SK-N-SH (cell line): ENCODE data around the gene WFIKKN1. TPM values are rescaled to one million over a fixed set of nuclear protein-coding genes. Genes with fewer than 3 reads are reported as not detected.

Source experiments
- CTCF ChIA-PET: fragments of 300-600, 350-600 bp; formaldehyde crosslinking; extraction: SDS; loops from one replicate; lab custom pipeline; 2021; lab: Yijun Ruan, JAX
- POLR2A ChIA-PET: fragments of 350-600 bp; sonication (Branson Sonifier 250); formaldehyde crosslinking; extraction: SDS; loops from one replicate; lab custom pipeline; 2020; ENCODE audit warnings: antibody characterized with exemption, inconsistent platforms; lab: Yijun Ruan, JAX
- DNase-seq: peaks from one replicate; pipeline ENCODE4 v3.0.0; 2012
- H2AFZ ChIP-seq: fragments of 200-600 bp; sonication (generic); 2 replicates; pipeline ENCODE4 v1.8.1; 2016; ENCODE audit warnings: antibody characterized with exemption, mild to moderate bottlenecking, low read depth
- H3F3A ChIP-seq: fragments of 200-600 bp; sonication (generic); replicated peaks from 2 replicates; pipeline ENCODE3; 2016; ENCODE audit warnings: antibody characterized with exemption, mild to moderate bottlenecking; ENCODE audit not compliant: insufficient read depth
- H3K27ac ChIP-seq, 2 experiments: fragments of 200-500 bp in 1 of 2; fragments of 200-600 bp in 1 of 2; sonication (Bioruptor generic) in 1 of 2; sonication (generic), shearing (Covaris generic) in 1 of 2; 2 replicates each; pipeline versions ENCODE4 v1.5.1 to v1.6.1; 2014 to 2016; ENCODE audit warnings: low read depth in 2 of 2, inconsistent platforms in 1 of 2, low read length in 1 of 2, mild to moderate bottlenecking in 1 of 2, mixed read lengths in 1 of 2
- H3K27me3 ChIP-seq: fragments of 200-600 bp; sonication (generic), shearing (Covaris generic); 2 replicates; pipeline ENCODE4 v1.6.1; 2016; ENCODE audit warnings: mixed run types; ENCODE audit not compliant: insufficient read depth
- H3K36me3 ChIP-seq, 2 experiments: fragments of 200-500 bp in 1 of 2; fragments of 200-600 bp in 1 of 2; sonication (Bioruptor generic) in 1 of 2; sonication (generic) in 1 of 2; replicated peaks in 1 of 2; 2 replicates each; pipeline versions ENCODE3 to v1.5.1; 2014 to 2016; ENCODE audit warnings: low read length in 1 of 2, mild to moderate bottlenecking in 1 of 2; ENCODE audit not compliant: insufficient read depth in 2 of 2, control insufficient read depth in 1 of 2
- H3K4me1 ChIP-seq, 2 experiments: fragments of 200-500 bp in 1 of 2; fragments of 200-600 bp in 1 of 2; sonication (Bioruptor generic) in 1 of 2; sonication (generic), shearing (Covaris generic) in 1 of 2; 2 replicates each; pipeline versions ENCODE4 v1.5.1 to v1.6.1; 2014 to 2016; ENCODE audit warnings: low read depth in 1 of 2, low read length in 1 of 2, mixed run types in 1 of 2; ENCODE audit not compliant: insufficient read depth in 2 of 2, control insufficient read depth in 1 of 2
- H3K4me2 ChIP-seq: fragments of 200-600 bp; sonication (generic), shearing (Covaris generic); 2 replicates; pipeline ENCODE4 v1.6.1; 2017; ENCODE audit warnings: mixed run types
- H3K4me3 ChIP-seq, 2 experiments: fragments of 200-500 bp in 1 of 2; fragments of 200-600 bp in 1 of 2; sonication (Bioruptor generic) in 1 of 2; sonication (generic), shearing (Covaris generic) in 1 of 2; 2 replicates each; pipeline versions ENCODE4 v1.5.1 to v1.8.1; 2014 to 2016; ENCODE audit warnings: low read depth in 2 of 2, inconsistent platforms in 1 of 2, low read length in 1 of 2, mild to moderate bottlenecking in 1 of 2, mixed read lengths in 1 of 2, moderate library complexity in 1 of 2
- H3K79me2 ChIP-seq: fragments of 200-600 bp; sonication (generic); 2 replicates; pipeline ENCODE4 v1.8.1; 2017; ENCODE audit warnings: mild to moderate bottlenecking; ENCODE audit not compliant: insufficient read depth
- H3K9ac ChIP-seq: fragments of 200-600 bp; sonication (generic); 2 replicates; pipeline ENCODE4 v1.6.1; 2017; ENCODE audit warnings: mixed run types
- H3K9me2 ChIP-seq: fragments of 200-600 bp; sonication (generic); 2 replicates; pipeline ENCODE4 v1.6.1; 2017; ENCODE audit warnings: mixed run types
- H3K9me3 ChIP-seq: fragments of 200-600 bp; sonication (generic); 2 replicates; pipeline ENCODE4 v1.6.1; 2017; ENCODE audit warnings: mixed run types, mild to moderate bottlenecking, moderate library complexity
- H4K20me1 ChIP-seq: fragments of 200-600 bp; sonication (generic); 2 replicates; pipeline ENCODE4 v1.6.1; 2017; ENCODE audit warnings: mild to moderate bottlenecking, mixed run types; ENCODE audit not compliant: insufficient read depth
- ELF1 ChIP-seq: IDR thresholded peaks from 2 replicates; pipeline ENCODE4 v1.4.0; 2012
- FOXJ3 ChIP-seq: sonication (generic); formaldehyde crosslinking; IDR thresholded peaks from 2 replicates; pipeline ENCODE4 v1.5.1; 2020; ENCODE audit warnings: mild to moderate bottlenecking, missing genetic modification reagents
- FOXM1 ChIP-seq: IDR thresholded peaks from 2 replicates; pipeline ENCODE4 v1.4.0; 2012; ENCODE audit warnings: low read depth, mild to moderate bottlenecking
- NRF1 ChIP-seq: IDR thresholded peaks from 2 replicates; pipeline ENCODE4 v1.6.1; 2012; ENCODE audit warnings: low read depth, mild to moderate bottlenecking, low read length
- POLR2AphosphoS5 ChIP-seq: IDR thresholded peaks from 2 replicates; pipeline ENCODE4 v1.6.1; 2012; ENCODE audit warnings: low read depth, low read length
- RAD21 ChIP-seq: IDR thresholded peaks from 2 replicates; pipeline ENCODE4 v1.6.1; 2012; ENCODE audit warnings: mild to moderate bottlenecking, low read length
- RCOR1 ChIP-seq: fragments of 150-350 bp; IDR thresholded peaks from 2 replicates; pipeline ENCODE4 v1.6.1; 2017; ENCODE audit warnings: antibody characterized with exemption, low read length
- RFX5 ChIP-seq: IDR thresholded peaks from 2 replicates; pipeline ENCODE4 v1.6.1; 2012; ENCODE audit warnings: mild to moderate bottlenecking, improper control_type of control experiment, low read length
- RXRA ChIP-seq: IDR thresholded peaks from 2 replicates; pipeline ENCODE4 v1.4.0; 2012; ENCODE audit warnings: low read depth, mild to moderate bottlenecking, borderline replicate concordance
- SIN3A ChIP-seq: IDR thresholded peaks from 2 replicates; pipeline ENCODE4 v1.6.1; 2012; ENCODE audit warnings: low read depth, mild to moderate bottlenecking, low read length, moderate library complexity, borderline replicate concordance
- SMC3 ChIP-seq: IDR thresholded peaks from 2 replicates; pipeline ENCODE4 v1.6.1; 2012; ENCODE audit warnings: low read depth, low read length, improper control_type of control experiment
- TAF1 ChIP-seq: IDR thresholded peaks from 2 replicates; pipeline ENCODE4 v1.6.1; 2012; ENCODE audit warnings: low read depth, mild to moderate bottlenecking, low read length, moderate library complexity, borderline replicate concordance
- TCF12 ChIP-seq: IDR thresholded peaks from 2 replicates; pipeline ENCODE4 v1.4.0; 2012
- TEAD4 ChIP-seq: IDR thresholded peaks from 2 replicates; pipeline ENCODE4 v1.4.0; 2012; ENCODE audit warnings: mild to moderate bottlenecking, borderline replicate concordance; ENCODE audit not compliant: insufficient read depth
- WGBS: methylation state at CpG from one replicate; pipeline ENCODE4 v1.1.6; 2017; ENCODE audit warnings: low lambda C conversion rate; 5-methylcytosine and 5-hydroxymethylcytosine counted together
- polyA plus RNA-seq, 3 experiments: library from polyadenylated mRNA; depleted of rRNA; stranded (reverse); fragments of >200 nt; gene quantifications; 2 replicates each; pipeline ENCODE4 v1.2.3, GENCODE V29; 2012
- TF ChIP-seq, protein P1 (sequence below): IDR thresholded peaks from 2 replicates; pipeline ENCODE4 v1.4.0; 2012; ENCODE audit warnings: low read depth, borderline replicate concordance
- TF ChIP-seq, protein P2 (sequence below): IDR thresholded peaks from 2 replicates; pipeline ENCODE4 v1.4.0; 2012; ENCODE audit warnings: low read depth, borderline replicate concordance

Gene WFIKKN1
- polyA plus RNA-seq, 1 of the 3 experiments (the other 2 are of a cell fraction), result 0.16 TPM

DNA sequence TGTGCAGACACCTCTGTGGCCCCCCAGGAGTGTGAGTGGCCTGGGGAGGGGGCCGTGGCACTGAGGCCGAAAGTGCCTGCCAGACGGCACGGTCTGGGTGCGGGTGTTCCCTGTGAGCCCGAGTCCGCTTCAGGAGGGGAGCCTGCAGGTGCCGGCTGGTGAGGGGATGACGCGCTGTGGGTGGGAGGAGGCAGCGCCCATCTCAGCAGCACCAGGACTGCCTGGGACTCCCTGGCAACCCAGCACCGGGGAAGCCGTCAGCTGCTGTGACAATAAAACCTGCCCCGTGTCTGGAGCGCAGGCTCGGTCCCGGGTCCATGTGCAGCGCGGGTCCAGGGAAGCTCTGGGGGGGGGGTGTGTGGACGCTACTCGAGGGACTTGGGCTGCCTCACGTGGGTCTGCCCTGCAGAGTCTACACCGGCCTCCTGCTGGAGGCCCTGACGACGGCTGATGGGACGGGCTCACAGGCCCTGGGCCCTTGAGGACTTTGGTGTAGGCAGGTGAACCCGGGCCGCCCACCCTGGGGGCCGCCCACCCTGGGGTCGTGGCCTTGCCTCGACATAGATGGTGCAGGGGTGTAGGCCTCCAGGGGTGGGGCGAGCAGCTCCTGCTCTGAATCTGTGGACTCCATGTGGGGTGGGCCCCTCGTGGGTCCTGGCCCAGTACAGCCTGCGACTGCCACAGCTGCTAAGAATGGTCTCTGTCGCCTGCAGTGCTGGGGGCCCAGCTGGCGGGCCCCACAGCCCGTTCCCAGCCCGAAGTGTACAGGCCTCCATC lies 46.8 kb upstream of the WFIKKN1 start:
- POLR2A ChIA-PET, result no interaction called here
- CTCF ChIA-PET, result interaction anchor here (1.6 kb wide), 1 partner anchor 51 kb away, joined by 5 read pairs; no protein-coding TSS in a partner anchor

DNA sequence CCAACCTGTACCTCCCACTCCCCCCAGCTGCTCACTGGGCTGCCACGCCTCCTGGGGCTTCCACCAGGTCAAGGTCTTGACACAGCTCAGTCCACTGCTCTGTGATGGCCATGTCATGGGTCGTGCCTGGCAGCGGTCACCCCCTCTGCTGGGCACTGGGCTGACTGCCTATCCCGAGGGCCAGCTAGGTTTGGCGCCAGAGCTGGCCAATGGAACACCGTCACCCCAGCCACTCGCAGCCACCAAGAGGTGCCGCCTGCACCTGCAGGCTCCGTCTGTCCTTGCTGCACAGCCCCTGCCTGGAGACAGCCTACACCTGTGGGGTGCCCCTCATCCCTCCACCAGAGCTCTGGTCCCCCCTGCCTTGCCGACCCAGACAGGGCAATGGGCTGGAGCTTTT lies 45.4 kb upstream of the WFIKKN1 start:
- Histone ChIP-seq H3K27ac (no peak overlapping the region), H3K9me2 (no peaks in the 10 kb centered on the region)

More for the DNA sequence above, 46.8 kb upstream of the WFIKKN1 start:
- H3K36me3 ChIP-seq, result peaks cover 3 to 15% of the 10 kb centered on the region in 2 experiments
- no peaks in the 10 kb centered on the region for H3K9me3 ChIP-seq
- TF ChIP-seq RFX5, result no peak
- TF ChIP-seq, protein P1, sequence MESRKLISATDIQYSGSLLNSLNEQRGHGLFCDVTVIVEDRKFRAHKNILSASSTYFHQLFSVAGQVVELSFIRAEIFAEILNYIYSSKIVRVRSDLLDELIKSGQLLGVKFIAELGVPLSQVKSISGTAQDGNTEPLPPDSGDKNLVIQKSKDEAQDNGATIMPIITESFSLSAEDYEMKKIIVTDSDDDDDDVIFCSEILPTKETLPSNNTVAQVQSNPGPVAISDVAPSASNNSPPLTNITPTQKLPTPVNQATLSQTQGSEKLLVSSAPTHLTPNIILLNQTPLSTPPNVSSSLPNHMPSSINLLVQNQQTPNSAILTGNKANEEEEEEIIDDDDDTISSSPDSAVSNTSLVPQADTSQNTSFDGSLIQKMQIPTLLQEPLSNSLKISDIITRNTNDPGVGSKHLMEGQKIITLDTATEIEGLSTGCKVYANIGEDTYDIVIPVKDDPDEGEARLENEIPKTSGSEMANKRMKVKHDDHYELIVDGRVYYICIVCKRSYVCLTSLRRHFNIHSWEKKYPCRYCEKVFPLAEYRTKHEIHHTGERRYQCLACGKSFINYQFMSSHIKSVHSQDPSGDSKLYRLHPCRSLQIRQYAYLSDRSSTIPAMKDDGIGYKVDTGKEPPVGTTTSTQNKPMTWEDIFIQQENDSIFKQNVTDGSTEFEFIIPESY, result no peak
- no peak for TF ChIP-seq POLR2AphosphoS5
- no peak for TF ChIP-seq RCOR1
- no peak for TF ChIP-seq FOXM1
- no peak for TF ChIP-seq TEAD4
- TF ChIP-seq FOXJ3, result no peak
- no peak for TF ChIP-seq SIN3A
- no peak for TF ChIP-seq TAF1
- no peak for TF ChIP-seq RXRA
- TF ChIP-seq TCF12, result no peak
- TF ChIP-seq ELF1, result no peak
- TF ChIP-seq NRF1, result no peak
- no peak overlapping the region for H3K4me3 ChIP-seq
- H3F3A ChIP-seq, result peaks cover 20% of the 10 kb centered on the region
- H3K9me2 ChIP-seq, result no peaks in the 10 kb centered on the region
- H3K4me1 ChIP-seq, result peaks cover 21 to 30% of the 10 kb centered on the region in 2 experiments; a peak in 2 of 4 replicates
- no peaks in the 10 kb centered on the region for H3K27me3 ChIP-seq
- WGBS, result 92% methylated on average over 9 of the region's 38 CpGs
- peak; percentile 42 for DNase-seq
- H2AFZ ChIP-seq, result no peak overlapping the region
- H3K4me2 ChIP-seq, result no peak overlapping the region
- no peak overlapping the region for H3K27ac ChIP-seq
- H4K20me1 ChIP-seq, result no peaks in the 10 kb centered on the region
- peaks cover 21% of the 10 kb centered on the region for H3K79me2 ChIP-seq
- no peak overlapping the region for H3K9ac ChIP-seq

More for the DNA sequence above, 45.4 kb upstream of the WFIKKN1 start:
- peak; percentile 29; the same call in 1 of the 2 replicates for TF ChIP-seq SMC3
- TF ChIP-seq POLR2AphosphoS5, result 0 out of 2 replicates have a peak, but pooled peaks have one; percentile 19
- peak; percentile 31 for TF ChIP-seq RAD21
- TF ChIP-seq, protein P2, sequence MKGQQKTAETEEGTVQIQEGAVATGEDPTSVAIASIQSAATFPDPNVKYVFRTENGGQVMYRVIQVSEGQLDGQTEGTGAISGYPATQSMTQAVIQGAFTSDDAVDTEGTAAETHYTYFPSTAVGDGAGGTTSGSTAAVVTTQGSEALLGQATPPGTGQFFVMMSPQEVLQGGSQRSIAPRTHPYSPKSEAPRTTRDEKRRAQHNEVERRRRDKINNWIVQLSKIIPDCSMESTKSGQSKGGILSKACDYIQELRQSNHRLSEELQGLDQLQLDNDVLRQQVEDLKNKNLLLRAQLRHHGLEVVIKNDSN, result no peak
- peaks cover 3 to 11% of the 10 kb centered on the region in 2 experiments for H3K36me3 ChIP-seq
- H3K79me2 ChIP-seq, result peaks cover 23% of the 10 kb centered on the region
- ChIA-PET CTCF (interaction anchor here (1.0 to 1.9 kb wide), 8 partner anchors 9 to 83 kb away, joined by 3 to 6 read pairs (median 4); partner anchors contain the start of genes NHLRC4 and RHOT2), POLR2A (interaction anchor here (0.7 to 1.2 kb wide), 4 partner anchors 8 to 206 kb away, joined by 3 to 5 read pairs (median 4); no protein-coding TSS in a partner anchor)
- H3K9me3 ChIP-seq, result no peaks in the 10 kb centered on the region
- H3K27me3 ChIP-seq, result no peaks in the 10 kb centered on the region
- peaks cover 20% of the 10 kb centered on the region for H3F3A ChIP-seq
- H3K9ac ChIP-seq, result no peak overlapping the region
- WGBS, result 0% methylated on average over 4 of the region's 10 CpGs
- no peaks in the 10 kb centered on the region; the same call in 1 of the 2 replicates for H4K20me1 ChIP-seq
- no peak overlapping the region; a peak in 1 of 4 replicates for H3K4me3 ChIP-seq
- H3K4me2 ChIP-seq, result no peak overlapping the region
- peak; percentile 83 for DNase-seq
- peaks cover 21 to 30% of the 10 kb centered on the region in 2 experiments; a peak in 2 of 4 replicates for H3K4me1 ChIP-seq
- no peak overlapping the region for H2AFZ ChIP-seq
